H1 (cell line): Measurements from ENCODE around the gene CUX1. TPM values are rescaled to one million over a fixed set of nuclear protein-coding genes. Genes with fewer than 3 reads are reported as not detected.

Experiments
- CTCF ChIA-PET: fragments of 300-600 bp; sonication (Branson Sonifier 250); formaldehyde crosslinking; loops from one replicate; lab custom pipeline; 2021; ENCODE audit not compliant: partially characterized antibody; lab: Charles Lee
- POLR2A ChIA-PET: fragments of 300-600 bp; sonication (Branson Sonifier 250); formaldehyde crosslinking; loops from one replicate; lab custom pipeline; 2021; ENCODE audit warnings: inconsistent platforms; ENCODE audit not compliant: partially characterized antibody; lab: Charles Lee
- DNase-seq, 2 experiments: peaks; one replicate each; pipeline versions ENCODE4 v3.0.0 to v3.0.0-alpha.2; 2010 to 2022; ENCODE audit warnings: low spot score in 2 of 2, low read depth in 1 of 2, mixed read lengths in 1 of 2
- FAIRE-seq: peaks from 2 replicates; lab custom pipeline; 2011; peaks lifted over from hg19 to GRCh38; lab: Jason Lieb, UNC
- H2AFZ ChIP-seq: 2 replicates; pipeline ENCODE4 v1.8.1; 2012; ENCODE audit warnings: low read length, inconsistent platforms
- H2AK5ac ChIP-seq: 2 replicates; pipeline ENCODE4 v1.6.1; 2013; ENCODE audit warnings: low read depth, low read length
- H2BK120ac ChIP-seq: replicated peaks from 2 replicates; pipeline ENCODE3; 2013; ENCODE audit warnings: low read depth, low read length, inconsistent platforms
- H2BK12ac ChIP-seq: 2 replicates; pipeline ENCODE4 v1.6.1; 2013; ENCODE audit warnings: low read depth, low read length
- H2BK15ac ChIP-seq: 2 replicates; pipeline ENCODE4 v1.6.1; 2013; ENCODE audit warnings: low read length
- H2BK20ac ChIP-seq: 2 replicates; pipeline ENCODE4 v1.6.1; 2013; ENCODE audit warnings: low read length
- H2BK5ac ChIP-seq: 2 replicates; pipeline ENCODE4 v1.6.1; 2013; ENCODE audit warnings: low read depth, low read length
- H3K14ac ChIP-seq: 2 replicates; pipeline ENCODE4 v1.6.1; 2013; ENCODE audit warnings: inconsistent platforms; ENCODE audit not compliant: insufficient read length
- H3K18ac ChIP-seq: 2 replicates; pipeline ENCODE4 v1.6.1; 2013; ENCODE audit warnings: low read length; ENCODE audit errors: extremely low read depth
- H3K23ac ChIP-seq: 2 replicates; pipeline ENCODE4 v1.6.1; 2013; ENCODE audit warnings: inconsistent platforms; ENCODE audit not compliant: insufficient read length
- H3K23me2 ChIP-seq: 2 replicates; pipeline ENCODE4 v1.6.1; 2013; ENCODE audit warnings: low read depth, low read length
- H3K27ac ChIP-seq: 2 replicates; pipeline ENCODE4 v1.6.1; 2011; ENCODE audit warnings: low read depth, low read length, inconsistent platforms
- H3K27me3 ChIP-seq, 4 experiments: replicated peaks in 1 of 4; 1 replicate in 1 of 4; 2 replicates in 3 of 4; pipeline versions ENCODE4 v1.6.1 to v1.8.1; 2011 to 2013; ENCODE audit warnings: low read length in 3 of 4, mild to moderate bottlenecking in 3 of 4, inconsistent platforms in 2 of 4, mixed read lengths in 2 of 4, moderate library complexity in 1 of 4; ENCODE audit not compliant: control insufficient read depth in 3 of 4, insufficient read depth in 3 of 4; ENCODE audit errors: extremely low read depth in 1 of 4
- H3K36me3 ChIP-seq, 4 experiments: 2 replicates each; pipeline versions ENCODE4 v1.6.1 to v1.8.1; 2011 to 2013; ENCODE audit warnings: mild to moderate bottlenecking in 4 of 4, low read length in 3 of 4, moderate library complexity in 2 of 4, control low read depth in 1 of 4, inconsistent platforms in 1 of 4; ENCODE audit not compliant: insufficient read depth in 4 of 4, control insufficient read depth in 2 of 4
- H3K4ac ChIP-seq: replicated peaks from 2 replicates; pipeline ENCODE3; 2013; ENCODE audit warnings: low read length, low read depth, mixed read lengths, inconsistent platforms; ENCODE audit not compliant: insufficient read length
- H3K4me1 ChIP-seq, 4 experiments: replicated peaks in 1 of 4; 1 replicate in 1 of 4; 2 replicates in 3 of 4; pipeline versions ENCODE4 v1.6.1 to v1.8.1; 2011 to 2013; ENCODE audit warnings: low read length in 3 of 4, inconsistent platforms in 2 of 4, mixed read lengths in 1 of 4; ENCODE audit not compliant: insufficient read depth in 4 of 4, control insufficient read depth in 3 of 4
- H3K4me2 ChIP-seq, 2 experiments: 2 replicates each; pipeline versions ENCODE4 v1.6.1 to v1.8.1; 2011 to 2013; ENCODE audit warnings: low read depth in 2 of 2, low read length in 2 of 2, control low read depth in 1 of 2, inconsistent platforms in 1 of 2, mild to moderate bottlenecking in 1 of 2; ENCODE audit not compliant: insufficient read depth in 1 of 2
- H3K4me3 ChIP-seq, 4 experiments: fragments of 200-600, 300-600 bp in 1 of 4; sonication (generic), shearing (Covaris generic), sonication (Bioruptor Twin) in 1 of 4; 2 replicates each; pipeline versions ENCODE4 v1.5.1 to v1.8.1; 2011 to 2016; ENCODE audit warnings: low read length in 4 of 4, low read depth in 3 of 4, control low read depth in 2 of 4, inconsistent platforms in 2 of 4, mild to moderate bottlenecking in 2 of 4, mixed read lengths in 1 of 4, moderate library complexity in 1 of 4; ENCODE audit not compliant: insufficient read depth in 2 of 4; ENCODE audit errors: extremely low read depth in 1 of 4
- H3K56ac ChIP-seq: replicated peaks from 2 replicates; pipeline ENCODE3; 2013; ENCODE audit warnings: low read depth, mild to moderate bottlenecking, mixed read lengths, low read length, inconsistent platforms; ENCODE audit not compliant: insufficient read length
- H3K79me1 ChIP-seq: 2 replicates; pipeline ENCODE4 v1.6.1; 2013; ENCODE audit warnings: low read depth, low read length, control low read depth
- H3K79me2 ChIP-seq, 2 experiments: 2 replicates each; pipeline versions ENCODE4 v1.6.1 to v1.8.1; 2012 to 2013; ENCODE audit warnings: low read length in 2 of 2, mild to moderate bottlenecking in 2 of 2, inconsistent platforms in 1 of 2; ENCODE audit not compliant: insufficient read depth in 2 of 2, control insufficient read depth in 1 of 2
- H3K9ac ChIP-seq, 4 experiments: replicated peaks in 1 of 4; 1 replicate in 1 of 4; 2 replicates in 3 of 4; pipeline versions ENCODE4 v1.6.1 to v1.8.1; 2011 to 2013; ENCODE audit warnings: low read depth in 3 of 4, low read length in 3 of 4, control low read depth in 2 of 4, mild to moderate bottlenecking in 2 of 4, moderate library complexity in 2 of 4, inconsistent platforms in 1 of 4; ENCODE audit errors: extremely low read depth in 1 of 4
- H3K9me3 ChIP-seq, 2 experiments: 2 replicates each; pipeline versions ENCODE4 v1.6.1 to v1.8.1; 2012 to 2013; ENCODE audit warnings: mild to moderate bottlenecking in 2 of 2, moderate library complexity in 2 of 2, control low read depth in 1 of 2, inconsistent platforms in 1 of 2, low read depth in 1 of 2, low read length in 1 of 2, mixed read lengths in 1 of 2; ENCODE audit not compliant: insufficient read depth in 2 of 2
- H4K20me1 ChIP-seq, 2 experiments: replicated peaks in 1 of 2; 2 replicates each; pipeline versions ENCODE3 to v1.8.1; 2011 to 2013; ENCODE audit warnings: inconsistent platforms in 2 of 2, low read length in 2 of 2, mild to moderate bottlenecking in 1 of 2; ENCODE audit not compliant: insufficient read depth in 2 of 2, control insufficient read depth in 1 of 2
- H4K5ac ChIP-seq: 2 replicates; pipeline ENCODE4 v1.6.1; 2013; ENCODE audit warnings: low read length, low read depth, mixed read lengths, inconsistent platforms; ENCODE audit not compliant: insufficient read length
- H4K8ac ChIP-seq: 2 replicates; pipeline ENCODE4 v1.8.0; 2013; ENCODE audit warnings: mild to moderate bottlenecking, moderate library complexity, low read length, inconsistent platforms; ENCODE audit not compliant: insufficient read depth; ENCODE audit errors: extremely low read depth
- H4K91ac ChIP-seq: replicated peaks from 2 replicates; pipeline ENCODE3; 2013; ENCODE audit warnings: low read length, mixed read lengths, inconsistent platforms; ENCODE audit not compliant: insufficient read length
- E2F6 ChIP-seq: IDR thresholded peaks from 2 replicates; pipeline ENCODE4 v1.6.1; 2012; ENCODE audit warnings: inconsistent platforms
- SIN3A ChIP-seq, 2 experiments: IDR thresholded peaks in 1 of 2; conservative IDR thresholded peaks in 1 of 2; 2 replicates each; pipeline ENCODE4 v1.6.1; 2011 to 2012; ENCODE audit warnings: low read length in 2 of 2, improper control_type of control experiment in 1 of 2, low read depth in 1 of 2, mild to moderate bottlenecking in 1 of 2
- WGBS, 2 experiments: shearing (Covaris generic) in 1 of 2; methylation state at CpG; one replicate each; pipeline versions ENCODE4 v1.1.6 to v1.1.7; 2013 to 2015; ENCODE audit warnings: low lambda C conversion rate in 2 of 2, mixed read lengths in 2 of 2, inconsistent platforms in 1 of 2, low coverage in 1 of 2, missing lambda C conversion rate in 1 of 2; ENCODE audit not compliant: insufficient replicate concordance in 2 of 2, insufficient coverage in 1 of 2, insufficient read length in 1 of 2; ENCODE audit errors: extremely low coverage in 1 of 2, missing lambda C conversion rate in 1 of 2; 5-methylcytosine and 5-hydroxymethylcytosine counted together
- polyA plus RNA-seq, 7 experiments: library from polyadenylated mRNA; depleted of rRNA in 3 of 7; stranded (reverse) in 5 of 7; unstranded in 2 of 7; fragments of >200 nt in 5 of 7; fragments of 200-250 nt in 2 of 7; gene quantifications; 1 replicate in 5 of 7; 2 replicates in 1 of 7; 4 replicates in 1 of 7; pipeline versions ENCODE4 v1.2.1 to v1.2.3, GENCODE V29; 2011 to 2013; ENCODE audit warnings: missing spikeins in 2 of 7, mixed read lengths in 2 of 7
- total RNA-seq: library from RNA; stranded (reverse); fragmentation: NEBNext Ultra II Directional; extraction: Animal tissue kit (Norgen Biotek cat#: 25700); gene quantifications from 2 replicates; pipeline ENCODE4 v1.2.1, GENCODE V29; 2021

The CUX1 gene
- total and polyA plus RNA-seq, 2 of the 8 experiments (the other 6 are each of a cell fraction or from before 2014, with no cell fraction given): 21.6 to 65.9 TPM

GRCh38 chr7:102292813-102293798 lies 475.7 kb downstream of the CUX1 start:
- POLR2A ChIA-PET: interaction anchor here (0.9 to 1.1 kb wide), 3 partner anchors 9 to 103 kb away, joined by 3 to 4 read pairs (median 4); partner anchors contain the start of gene PRKRIP1
- peak overlapping the region; percentile 30 for H4K8ac ChIP-seq
- no peak overlapping the region for H3K9ac ChIP-seq
- H2BK120ac ChIP-seq: no peak overlapping the region
- no peak overlapping the region for H2BK12ac ChIP-seq
- no peak overlapping the region; the same call in 1 of the 2 replicates for H3K18ac ChIP-seq
- no peak overlapping the region for H4K5ac ChIP-seq
- H2AFZ ChIP-seq: no peak overlapping the region
- peaks cover 2% of the 10 kb centered on the region; the same call in 1 of the 2 replicates for H3K23me2 ChIP-seq
- no peak overlapping the region; the same call in 1 of the 2 replicates for H2BK5ac ChIP-seq
- CTCF ChIA-PET: interaction anchor here (0.9 to 1.3 kb wide), 7 partner anchors 8 to 30 kb away, joined by 3 to 4 read pairs (median 3); no protein-coding TSS in a partner anchor
- peak overlapping the region; percentile 52 to 64; a peak in 3 of 4 replicates for H3K4me2 ChIP-seq
- peaks cover 0 to 23% (median 6%) of the 10 kb centered on the region in 4 experiments; a peak in 6 of 7 replicates for H3K4me1 ChIP-seq
- DNase-seq (no peak), FAIRE-seq (no peak)
- H3K56ac ChIP-seq: no peak overlapping the region
- H3K9me3 ChIP-seq: no peaks in the 10 kb centered on the region
- H3K23ac ChIP-seq: no peak overlapping the region
- no peak overlapping the region for H3K27ac ChIP-seq
- H2AK5ac ChIP-seq: no peak overlapping the region
- peaks cover 10 to 35% of the 10 kb centered on the region in 2 experiments for H4K20me1 ChIP-seq
- H3K27me3 ChIP-seq: peaks cover 0 to 2% (median 0%) of the 10 kb centered on the region in 4 experiments; a peak in 3 of 7 replicates
- peak overlapping the region; percentile 5 to 53 (median 27); a peak in 4 of 8 replicates for H3K4me3 ChIP-seq
- H3K36me3 ChIP-seq: no peaks in the 10 kb centered on the region
- 0 out of 4 replicates have a peak, but pooled peaks cover 0 to 2% of the 10 kb centered on the region in 2 experiments for H3K79me2 ChIP-seq
- H4K91ac ChIP-seq: peak overlapping the region; percentile 30
- WGBS, 2 experiments: 19% methylated on average over 25 of the region's 36 CpGs; no CpG with 5 or more reads in 1 of the 2 experiments
- H3K14ac ChIP-seq: no peak overlapping the region
- H2BK15ac ChIP-seq: no peak overlapping the region
- 0 out of 4 replicates have a peak, but pooled peaks of 1 of the 2 experiments have one; percentile 25 for TF ChIP-seq SIN3A (conservative IDR thresholded peaks at IDR 0.05 in 1 of 2, IDR thresholded peaks at IDR 0.05 in 1 of 2; ENCODE audit: low read depth in 1 of 2, low read length in 2 of 2)
- no peak for TF ChIP-seq E2F6
- peaks cover 5% of the 10 kb centered on the region for H3K79me1 ChIP-seq
- H3K4ac ChIP-seq: no peak overlapping the region
- H2BK20ac ChIP-seq: no peak overlapping the region
